Measurements from ENCODE around the gene NECTIN4.

- TF ChIP-seq CTCF (IDR thresholded peaks at IDR 0.05) (no peak), RCOR1 (IDR thresholded peaks at IDR 0.05; ENCODE audit: low read length) (no peak), REST (IDR thresholded peaks at IDR 0.05; ENCODE audit: low read depth, low read length) (no peak), ZBTB33 (IDR thresholded peaks at IDR 0.05; ENCODE audit: borderline replicate concordance, low read depth) (no peak), POLR2AphosphoS5 (IDR thresholded peaks at IDR 0.05; ENCODE audit: low read depth, low read length) (no peak), EP300 (IDR thresholded peaks at IDR 0.05; ENCODE audit: borderline replicate concordance in 1 of 2, low read depth in 1 of 2, low read length in 1 of 2) (no peak), FOXM1 (IDR thresholded peaks at IDR 0.05; ENCODE audit: low read depth) (no peak), USF2 (IDR thresholded peaks at IDR 0.05; ENCODE audit: borderline replicate concordance, low read depth, low read length) (no peak), SMC3 (IDR thresholded peaks at IDR 0.05; ENCODE audit: low read depth, low read length) (no peak), RXRA (IDR thresholded peaks at IDR 0.05; ENCODE audit: borderline replicate concordance, low read depth) (no peak), RFX5 (IDR thresholded peaks at IDR 0.05; ENCODE audit: low read length) (no peak), SIN3A (IDR thresholded peaks at IDR 0.05; ENCODE audit: borderline replicate concordance, low read depth, low read length) (no peak)
Observed at GRCh38 chr1:161031874-161032273, 57.5 kb downstream of the NECTIN4 start.

Data from SK-N-SH (cell line).